Subcutaneous abdominal adipose tissue (tissue), 5 donors: ENCODE measurements around the gene CSNK1G1.
A peak's percentile ranks its signal among the peaks of the same experiment; 100 is the strongest.

Experiments used
- H3K27ac ChIP-seq: one replicate; pipeline ENCODE4 v1.7.0; 2013; ENCODE audit warnings: low read depth, mild to moderate bottlenecking, inconsistent platforms, low read length, moderate library complexity
- H3K27me3 ChIP-seq, 5 donors: one replicate each; pipeline ENCODE4 v1.7.0; 2013; ENCODE audit warnings: low read length in 5 of 5, inconsistent platforms in 1 of 5; ENCODE audit not compliant: control insufficient read depth in 5 of 5, insufficient read depth in 4 of 5
- H3K36me3 ChIP-seq, 5 donors: one replicate each; pipeline ENCODE4 v1.7.0; 2013; ENCODE audit warnings: low read length in 5 of 5; ENCODE audit not compliant: control insufficient read depth in 5 of 5, insufficient read depth in 5 of 5
- H3K4me1 ChIP-seq, 5 donors: one replicate each; pipeline ENCODE4 v1.7.0; 2013; ENCODE audit warnings: low read length in 5 of 5, mild to moderate bottlenecking in 3 of 5, moderate library complexity in 1 of 5; ENCODE audit not compliant: control insufficient read depth in 5 of 5, insufficient read depth in 5 of 5
- H3K4me3 ChIP-seq, 5 donors: one replicate each; pipeline ENCODE4 v1.7.0; 2013; ENCODE audit warnings: low read length in 5 of 5, low read depth in 1 of 5
- H3K9ac ChIP-seq, 5 donors: one replicate each; pipeline ENCODE4 v1.7.0; 2013; ENCODE audit warnings: low read length in 5 of 5, mild to moderate bottlenecking in 4 of 5, moderate library complexity in 3 of 5
- H3K9me3 ChIP-seq, 5 donors: one replicate each; pipeline ENCODE4 v1.7.0; 2013; ENCODE audit warnings: low read length in 5 of 5; ENCODE audit not compliant: control insufficient read depth in 5 of 5
- donor health status: healthy.
- donor health status: healthy.
- donor health status: healthy.
- donor health status: healthy.
- donor health status: healthy.

Gene CSNK1G1

GRCh38 chr15:64144192-64144564 is 211.8 kb downstream of the CSNK1G1 start:
- peaks cover 0 to 17% (median 8%) of the 10 kb centered on the region in 5 donors for H3K4me1 ChIP-seq
- H3K4me3 ChIP-seq = no peak overlapping the region
- H3K9ac ChIP-seq = no peak overlapping the region
- H3K27me3 ChIP-seq = no peaks in the 10 kb centered on the region
- peaks cover 5 to 52% (median 36%) of the 10 kb centered on the region in 5 donors for H3K36me3 ChIP-seq
- no peak overlapping the region for H3K27ac ChIP-seq
- no peaks in the 10 kb centered on the region for H3K9me3 ChIP-seq

- Histone ChIP-seq H3K27ac (no peak overlapping the region), H3K9me3 (no peaks in the 10 kb centered on the region), H3K36me3 (peaks cover 6 to 59% (median 43%) of the 10 kb centered on the region in 5 donors), H3K27me3 (no peaks in the 10 kb centered on the region), H3K4me3 (no peak overlapping the region), H3K9ac (no peak overlapping the region), H3K4me1 (peaks cover 0 to 17% (median 8%) of the 10 kb centered on the region in 5 donors)
Measured at GRCh38 chr15:64143276-64143675, 212.7 kb downstream of the CSNK1G1 start.

DNA sequence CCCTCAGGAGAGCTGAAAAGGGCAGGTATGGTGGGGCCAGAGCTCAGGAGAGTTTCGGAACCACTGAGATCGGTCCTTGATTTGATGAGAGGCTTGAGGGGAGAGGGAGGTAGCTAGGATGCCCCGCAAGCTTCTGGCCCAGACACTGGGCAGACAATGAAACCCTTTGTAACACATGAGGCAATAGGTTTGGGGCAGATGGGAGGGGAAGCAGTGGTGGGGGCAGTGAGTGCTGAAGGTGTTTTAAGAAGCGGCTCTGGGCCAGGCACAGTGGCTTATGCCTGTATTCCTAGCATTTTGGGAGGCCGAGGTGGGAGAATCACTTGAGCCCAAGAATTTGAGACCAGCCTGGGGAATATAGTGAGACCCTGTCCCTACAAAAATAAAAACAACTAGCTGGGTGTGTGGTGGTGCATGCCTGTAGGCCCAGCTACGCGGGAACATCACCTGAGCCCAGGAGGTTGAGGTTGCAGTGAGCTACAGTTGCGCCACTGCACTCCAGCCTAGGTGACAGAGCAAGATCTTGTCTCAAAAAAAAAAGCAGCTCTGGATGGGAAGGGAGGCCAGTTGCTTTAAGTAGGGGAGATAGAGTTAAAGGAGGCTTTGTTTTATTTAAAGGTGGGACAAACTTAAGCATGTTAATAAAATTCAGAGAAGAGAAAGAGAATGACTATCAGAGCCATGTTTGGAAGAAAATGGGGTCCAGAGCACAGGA is 214.0 kb downstream of the CSNK1G1 start:
- Histone ChIP-seq H3K4me1 (peaks cover 0 to 17% (median 8%) of the 10 kb centered on the region in 5 donors), H3K27me3 (no peaks in the 10 kb centered on the region), H3K27ac (no peak overlapping the region), H3K9me3 (no peaks in the 10 kb centered on the region), H3K4me3 (no peak overlapping the region), H3K36me3 (peaks cover 10 to 72% (median 54%) of the 10 kb centered on the region in 5 donors), H3K9ac (no peak overlapping the region)

GRCh38 chr15:64138331-64138941 is 217.5 kb downstream of the CSNK1G1 start:
- H3K9ac ChIP-seq = no peak overlapping the region
- H3K27ac ChIP-seq = no peak overlapping the region

DNA sequence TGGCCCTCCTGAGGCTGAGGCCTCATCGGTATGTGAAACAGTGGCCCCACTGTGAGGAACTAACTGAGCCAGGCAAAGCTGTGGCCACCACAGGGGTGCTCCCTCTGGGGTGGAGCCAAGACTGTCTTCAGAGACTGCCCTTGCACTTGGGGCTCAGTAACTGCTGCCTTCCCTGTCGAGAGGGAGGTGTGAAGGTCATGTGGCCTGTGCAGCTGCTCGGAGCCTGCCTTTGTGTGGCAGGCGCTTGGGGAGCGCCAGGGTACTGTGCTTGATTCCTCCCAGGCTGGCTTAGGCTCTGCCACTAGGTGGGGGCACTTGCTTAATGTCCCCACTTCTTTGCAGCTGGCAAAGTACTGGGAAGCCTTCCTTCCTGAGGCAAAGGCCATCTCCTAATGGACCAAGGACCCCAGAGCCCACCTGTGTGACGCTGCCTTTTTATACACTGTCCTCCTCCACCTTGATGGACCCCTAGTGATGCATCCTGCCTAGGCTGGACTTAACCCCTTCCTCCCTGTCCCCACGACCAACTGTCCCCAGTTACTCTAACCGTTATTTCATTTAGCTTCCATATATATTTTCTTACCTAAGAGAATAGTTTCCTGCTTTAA is 218.6 kb downstream of the CSNK1G1 start:
- no peak overlapping the region for H3K27ac ChIP-seq
- peaks cover 0 to 21% (median 11%) of the 10 kb centered on the region in 5 donors for H3K4me1 ChIP-seq
- H3K27me3 ChIP-seq = no peaks in the 10 kb centered on the region
- no peak overlapping the region for H3K4me3 ChIP-seq
- H3K36me3 ChIP-seq = peaks cover 9 to 78% (median 65%) of the 10 kb centered on the region in 5 donors
- no peak overlapping the region for H3K9ac ChIP-seq
- no peaks in the 10 kb centered on the region for H3K9me3 ChIP-seq

More at GRCh38 chr15:64138331-64138941, 217.5 kb downstream of the CSNK1G1 start:
- Histone ChIP-seq H3K36me3 (peaks cover 9 to 79% (median 63%) of the 10 kb centered on the region in 5 donors), H3K4me3 (no peak overlapping the region), H3K4me1 (peaks cover 0 to 21% (median 11%) of the 10 kb centered on the region in 5 donors), H3K9me3 (no peaks in the 10 kb centered on the region), H3K27me3 (no peaks in the 10 kb centered on the region)

DNA sequence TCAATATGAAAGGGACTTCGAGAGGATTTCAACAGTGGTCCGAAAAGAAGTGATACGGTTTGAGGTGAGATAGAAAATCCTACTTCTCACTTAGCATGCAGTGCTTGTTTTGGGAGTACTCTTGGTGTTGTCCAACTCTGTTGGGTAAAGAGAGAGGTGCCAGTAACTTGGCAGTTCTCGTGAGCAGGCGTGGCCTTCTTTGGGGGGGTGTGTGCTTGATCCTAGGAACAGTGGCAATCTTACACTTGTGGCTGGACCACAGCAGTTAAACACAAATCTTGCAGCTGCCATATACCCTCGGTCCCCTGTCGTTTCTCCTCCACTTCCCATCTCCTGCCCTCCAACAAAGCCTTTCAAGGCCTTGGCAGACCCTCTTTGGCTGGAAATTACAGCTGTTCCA is 219.6 kb downstream of the CSNK1G1 start:
- H3K27me3 ChIP-seq = no peaks in the 10 kb centered on the region
- no peak overlapping the region for H3K4me3 ChIP-seq
- no peak overlapping the region for H3K27ac ChIP-seq
- H3K4me1 ChIP-seq = peaks cover 0 to 18% (median 11%) of the 10 kb centered on the region in 5 donors
- no peak overlapping the region for H3K9ac ChIP-seq
- H3K9me3 ChIP-seq = no peaks in the 10 kb centered on the region
- H3K36me3 ChIP-seq = peaks cover 14 to 79% (median 68%) of the 10 kb centered on the region in 5 donors

DNA sequence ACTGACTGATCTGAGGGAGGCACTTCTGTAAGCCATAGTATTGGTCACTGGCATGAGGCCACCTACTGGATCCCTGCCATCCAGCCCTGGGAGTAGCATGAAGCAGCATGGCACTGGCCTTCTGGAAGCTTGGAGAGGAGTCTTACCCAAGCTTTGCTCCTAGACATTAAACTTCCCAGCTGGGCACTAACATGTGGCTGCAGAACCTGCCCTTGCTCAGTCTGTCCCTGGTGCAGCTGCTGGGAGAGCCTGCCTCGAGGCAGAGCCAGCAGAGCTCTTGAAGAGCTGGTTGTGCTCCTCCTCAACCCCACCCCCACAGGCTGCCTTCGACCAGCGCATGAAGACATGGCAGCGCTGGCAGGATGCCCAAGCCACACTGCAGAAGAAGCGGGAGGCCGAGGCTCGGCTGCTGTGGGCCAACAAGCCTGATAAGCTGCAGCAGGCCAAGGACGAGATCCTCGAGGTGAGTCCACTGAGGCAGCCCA is 221.6 kb downstream of the CSNK1G1 start:
- Histone ChIP-seq H3K9ac (peak overlapping the region in 1 of 5 donors; percentile 10), H3K9me3 (no peaks in the 10 kb centered on the region), H3K36me3 (peaks cover 24 to 92% (median 82%) of the 10 kb centered on the region in 5 donors), H3K4me3 (no peak overlapping the region), H3K27ac (peak overlapping the region; percentile 9), H3K4me1 (peaks cover 0 to 14% (median 11%) of the 10 kb centered on the region in 5 donors), H3K27me3 (no peaks in the 10 kb centered on the region)

DNA sequence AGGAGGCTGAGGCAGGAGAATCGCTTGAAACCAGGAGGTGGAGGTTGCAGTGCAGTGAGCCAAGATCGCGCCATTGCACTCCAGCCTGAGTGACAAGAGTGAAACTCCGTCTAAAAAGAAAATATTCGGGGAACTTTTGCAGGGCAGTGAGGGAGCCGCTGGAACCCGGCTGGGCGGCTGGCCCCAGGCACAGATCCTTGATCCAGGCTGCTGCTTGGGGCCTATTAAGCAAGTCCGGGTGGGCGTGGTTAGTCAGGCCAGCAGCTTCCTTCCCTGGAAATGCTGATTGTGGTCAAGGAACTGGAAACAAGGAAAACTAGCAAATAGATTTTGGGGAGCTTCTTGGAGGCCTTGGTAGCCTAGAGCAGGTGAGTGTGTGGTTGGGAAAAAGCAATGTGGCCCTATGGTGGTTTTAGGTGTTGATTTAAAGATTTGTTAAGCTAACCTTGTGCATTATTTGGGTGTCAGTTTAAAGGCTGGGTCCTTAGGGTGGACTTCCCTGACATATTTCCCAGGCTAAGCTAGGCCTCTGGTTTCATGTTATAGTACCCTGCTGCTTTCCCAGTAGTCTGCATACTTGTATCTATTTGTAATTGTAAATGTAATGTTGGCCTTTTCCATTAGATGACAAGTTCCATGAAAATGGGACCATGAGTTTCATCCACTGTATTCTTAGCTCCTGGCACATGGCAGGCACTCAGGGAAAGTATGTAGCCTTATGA is 222.2 kb downstream of the CSNK1G1 start:
- Histone ChIP-seq H3K9ac (no peak overlapping the region), H3K36me3 (peaks cover 26 to 96% (median 84%) of the 10 kb centered on the region in 5 donors), H3K9me3 (no peaks in the 10 kb centered on the region), H3K27ac (peak overlapping the region; percentile 9), H3K4me1 (peaks cover 0 to 14% (median 11%) of the 10 kb centered on the region in 5 donors), H3K4me3 (no peak overlapping the region), H3K27me3 (no peaks in the 10 kb centered on the region)

- peaks cover 35 to 96% (median 85%) of the 10 kb centered on the region in 5 donors for H3K36me3 ChIP-seq
- no peaks in the 10 kb centered on the region for H3K9me3 ChIP-seq
- no peak overlapping the region for H3K27ac ChIP-seq
- no peaks in the 10 kb centered on the region for H3K27me3 ChIP-seq
- no peak overlapping the region for H3K4me3 ChIP-seq
- H3K9ac ChIP-seq = no peak overlapping the region
- peaks cover 0 to 14% (median 11%) of the 10 kb centered on the region in 5 donors for H3K4me1 ChIP-seq
Measured at GRCh38 chr15:64132217-64132616, 223.8 kb downstream of the CSNK1G1 start.
